ENCODE measurements around the gene AVPR1B. TPM values are rescaled to one million over a fixed set of nuclear protein-coding genes. Genes with fewer than 3 reads are reported as not detected.

The AVPR1B gene
- total RNA-seq, 4 donors from 2014 or later, result 0.47 TPM; not detected in 3

DNA sequence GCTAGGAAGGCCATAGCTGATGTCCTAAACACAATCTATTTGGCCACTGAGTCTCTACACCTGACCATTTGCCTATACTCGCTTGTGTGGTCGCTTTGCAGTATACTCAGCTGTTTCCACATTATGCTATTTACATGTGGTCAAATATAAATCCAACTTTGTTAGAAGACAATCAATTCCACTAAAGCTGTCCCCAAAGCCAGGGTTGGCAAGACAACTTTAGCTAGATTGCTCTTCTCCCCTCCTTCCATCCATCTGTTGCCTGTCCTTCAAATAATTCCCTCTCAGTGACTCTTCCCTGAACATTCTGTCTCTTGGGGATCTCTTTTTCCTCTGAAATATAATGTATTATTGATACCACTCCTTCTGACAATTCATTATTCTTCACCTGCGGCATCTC lies 30.1 kb downstream of the AVPR1B start:
- no peak overlapping the region for H3K4me3 ChIP-seq
- no peaks in the 10 kb centered on the region for H3K4me1 ChIP-seq
- H3K27ac ChIP-seq, result no peak overlapping the region
- no peaks in the 10 kb centered on the region for H3K9me3 ChIP-seq
- no peak for DNase-seq
- H3K27me3 ChIP-seq, result no peaks in the 10 kb centered on the region
- H3K36me3 ChIP-seq, result no peaks in the 10 kb centered on the region
- no peak for TF ChIP-seq POLR2A (IDR thresholded peaks at IDR 0.05)
- no peak for TF ChIP-seq CTCF (IDR thresholded peaks at IDR 0.05)

- TF ChIP-seq CTCF (IDR thresholded peaks at IDR 0.05) (no peak), POLR2A (IDR thresholded peaks at IDR 0.05) (no peak)
- H3K27me3 ChIP-seq, result no peaks in the 10 kb centered on the region
- H3K4me3 ChIP-seq, result no peak overlapping the region
- no peak for DNase-seq
- H3K36me3 ChIP-seq, result no peaks in the 10 kb centered on the region
- no peak overlapping the region for H3K27ac ChIP-seq
- no peaks in the 10 kb centered on the region for H3K9me3 ChIP-seq
- no peaks in the 10 kb centered on the region for H3K4me1 ChIP-seq
Measured at GRCh38 chr1:206083750-206084149, 33.4 kb downstream of the AVPR1B start.

GRCh38 chr1:206082831-206083695 lies 34.1 kb downstream of the AVPR1B start:
- Histone ChIP-seq H3K9me3 (no peaks in the 10 kb centered on the region), H3K36me3 (no peaks in the 10 kb centered on the region), H3K4me1 (no peaks in the 10 kb centered on the region), H3K27ac (no peak overlapping the region), H3K27me3 (no peaks in the 10 kb centered on the region), H3K4me3 (no peak overlapping the region)
- TF ChIP-seq POLR2A (IDR thresholded peaks at IDR 0.05), result no peak
- no peak for TF ChIP-seq CTCF (IDR thresholded peaks at IDR 0.05)
- DNase-seq, result no peak

DNA sequence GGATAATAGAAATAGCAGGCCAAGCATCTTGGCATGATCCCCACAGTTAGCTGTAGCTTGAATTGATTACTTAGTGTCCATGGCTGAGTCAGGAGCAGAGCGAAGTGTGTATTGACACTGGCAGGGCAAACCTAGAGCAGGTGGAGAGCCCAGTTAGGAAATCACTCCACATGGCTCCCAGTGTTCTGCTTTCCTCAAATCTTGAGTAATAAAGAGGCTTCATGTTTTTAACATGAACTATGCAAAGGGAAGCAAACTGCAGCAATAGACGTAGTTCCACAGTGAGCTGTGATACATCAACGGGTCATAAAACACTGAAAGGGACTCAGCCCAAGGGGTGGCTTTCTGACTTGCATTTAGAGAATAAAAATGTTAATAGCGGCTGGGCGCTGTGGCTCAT lies 35.3 kb downstream of the AVPR1B start:
- H3K27ac ChIP-seq, result no peak overlapping the region
- no peak overlapping the region for H3K4me3 ChIP-seq
- DNase-seq, result no peak
- no peaks in the 10 kb centered on the region for H3K36me3 ChIP-seq
- H3K27me3 ChIP-seq, result no peaks in the 10 kb centered on the region
- TF ChIP-seq POLR2A (IDR thresholded peaks at IDR 0.05), result no peak
- no peak for TF ChIP-seq CTCF (IDR thresholded peaks at IDR 0.05)
- H3K9me3 ChIP-seq, result no peaks in the 10 kb centered on the region
- H3K4me1 ChIP-seq, result no peaks in the 10 kb centered on the region

DNA sequence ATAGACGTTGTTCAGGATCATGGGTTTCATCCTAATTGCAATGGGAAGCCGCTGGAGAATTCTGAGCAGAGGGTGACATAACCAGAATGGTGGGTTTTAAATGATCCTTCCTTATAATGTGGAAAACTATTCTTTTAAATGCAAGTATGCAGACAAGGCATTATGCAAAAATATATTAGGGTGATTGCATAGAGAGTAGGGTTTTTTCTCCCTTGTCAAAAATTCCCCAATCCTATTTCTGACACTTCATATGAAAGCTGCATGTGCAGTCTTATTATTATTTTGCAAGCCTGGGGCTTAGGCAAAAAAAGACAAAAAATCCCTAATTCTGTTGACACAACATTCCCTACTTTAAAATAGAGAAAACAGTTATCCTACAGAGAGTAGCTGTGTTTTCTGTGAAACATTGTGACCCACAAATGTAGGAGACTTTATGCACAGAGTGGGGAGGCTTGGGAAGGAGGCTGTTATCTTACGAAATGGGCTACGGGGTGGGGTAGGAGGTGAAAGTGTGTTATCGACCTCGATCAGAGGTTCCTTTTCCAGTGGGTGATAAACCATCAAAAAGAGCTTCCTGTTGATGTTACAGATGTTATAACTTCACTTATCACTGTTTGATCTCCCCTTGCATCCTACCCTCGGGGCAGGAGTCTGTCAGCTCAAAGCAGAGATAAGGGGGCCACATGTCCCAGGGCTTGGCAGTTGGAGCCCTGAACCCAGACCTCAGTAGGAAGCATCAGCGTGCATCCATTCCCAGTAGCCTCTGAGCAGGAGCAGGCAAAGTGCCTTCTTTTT lies 37.0 kb downstream of the AVPR1B start:
- Histone ChIP-seq H3K4me3 (no peak overlapping the region), H3K4me1 (no peaks in the 10 kb centered on the region), H3K36me3 (no peaks in the 10 kb centered on the region), H3K27me3 (no peaks in the 10 kb centered on the region), H3K27ac (no peak overlapping the region), H3K9me3 (no peaks in the 10 kb centered on the region)
- TF ChIP-seq POLR2A (IDR thresholded peaks at IDR 0.05) (no peak), CTCF (IDR thresholded peaks at IDR 0.05) (no peak)
- no peak for DNase-seq

Measured in Peyer's patch (tissue), 4 donors.